AG04450 (cell line): ENCODE measurements around the gene PREX1. TPM values are rescaled to one million over a fixed set of nuclear protein-coding genes. Genes with fewer than 3 reads are reported as not detected.

Experiments used
- CTCF ChIA-PET: fragments of 300-600, 350-600 bp; formaldehyde crosslinking; extraction: SDS; loops from one replicate; lab custom pipeline; 2022; ENCODE audit warnings: antibody characterized with exemption, inconsistent platforms; lab: Charles Lee
- POLR2A ChIA-PET: fragments of 350-600 bp; formaldehyde crosslinking; extraction: SDS; loops from one replicate; lab custom pipeline; 2021; ENCODE audit warnings: antibody characterized with exemption, inconsistent platforms; lab: Yijun Ruan, JAX
- DNase-seq: peaks from one replicate; pipeline ENCODE4 v3.0.0-alpha.2; 2011; ENCODE audit warnings: low read depth, low spot score
- H3K27ac ChIP-seq: one replicate; pipeline ENCODE4 v1.5.1; 2012; ENCODE audit warnings: low read depth, low read length, control low read depth
- H3K27me3 ChIP-seq: one replicate; pipeline ENCODE4 v1.6.0; 2012; ENCODE audit warnings: low read length; ENCODE audit not compliant: control insufficient read depth, insufficient read depth
- H3K4me3 ChIP-seq: 2 replicates; pipeline ENCODE4 v1.5.1; 2011; ENCODE audit warnings: mild to moderate bottlenecking, low read depth, low read length, control low read depth
- H3K9me3 ChIP-seq: 2 replicates; pipeline ENCODE4 v1.5.1; 2012; ENCODE audit warnings: low read length; ENCODE audit not compliant: control insufficient read depth, insufficient read depth
- polyA plus RNA-seq: library from polyadenylated mRNA; depleted of rRNA; stranded (reverse); fragments of >200 nt; gene quantifications from 2 replicates; pipeline ENCODE4 v1.2.3, GENCODE V29; 2011
- TF ChIP-seq, protein P1 (sequence below): IDR thresholded peaks from 2 replicates; pipeline ENCODE4 v1.5.1; 2011; ENCODE audit warnings: low read depth, low read length, control low read depth, inconsistent platforms

Gene PREX1
- polyA plus RNA-seq, 1 experiment: 0.69 TPM

GRCh38 chr20:48866936-48867335, 39.1 kb upstream of the PREX1 start:
- POLR2A ChIA-PET: no interaction called here
- CTCF ChIA-PET: no interaction called here
- no peak for DNase-seq
- Histone ChIP-seq H3K9me3 (no peaks in the 10 kb centered on the region), H3K4me3 (no peak overlapping the region), H3K27ac (no peak overlapping the region), H3K27me3 (peaks cover 18% of the 10 kb centered on the region)
- TF ChIP-seq, protein P1, sequence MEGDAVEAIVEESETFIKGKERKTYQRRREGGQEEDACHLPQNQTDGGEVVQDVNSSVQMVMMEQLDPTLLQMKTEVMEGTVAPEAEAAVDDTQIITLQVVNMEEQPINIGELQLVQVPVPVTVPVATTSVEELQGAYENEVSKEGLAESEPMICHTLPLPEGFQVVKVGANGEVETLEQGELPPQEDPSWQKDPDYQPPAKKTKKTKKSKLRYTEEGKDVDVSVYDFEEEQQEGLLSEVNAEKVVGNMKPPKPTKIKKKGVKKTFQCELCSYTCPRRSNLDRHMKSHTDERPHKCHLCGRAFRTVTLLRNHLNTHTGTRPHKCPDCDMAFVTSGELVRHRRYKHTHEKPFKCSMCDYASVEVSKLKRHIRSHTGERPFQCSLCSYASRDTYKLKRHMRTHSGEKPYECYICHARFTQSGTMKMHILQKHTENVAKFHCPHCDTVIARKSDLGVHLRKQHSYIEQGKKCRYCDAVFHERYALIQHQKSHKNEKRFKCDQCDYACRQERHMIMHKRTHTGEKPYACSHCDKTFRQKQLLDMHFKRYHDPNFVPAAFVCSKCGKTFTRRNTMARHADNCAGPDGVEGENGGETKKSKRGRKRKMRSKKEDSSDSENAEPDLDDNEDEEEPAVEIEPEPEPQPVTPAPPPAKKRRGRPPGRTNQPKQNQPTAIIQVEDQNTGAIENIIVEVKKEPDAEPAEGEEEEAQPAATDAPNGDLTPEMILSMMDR: no peak

- ChIA-PET POLR2A (no interaction called here), CTCF (interaction anchor here (0.5 kb wide), 2 partner anchors 40 to 192 kb away, joined by 3 read pairs; no protein-coding TSS in a partner anchor)
- TF ChIP-seq, protein P1: no peak
- Histone ChIP-seq H3K9me3 (no peaks in the 10 kb centered on the region), H3K4me3 (no peak overlapping the region), H3K27me3 (peaks cover 26% of the 10 kb centered on the region), H3K27ac (no peak overlapping the region)
- no peak for DNase-seq
Measured at GRCh38 chr20:48864738-48865318, 37.0 kb upstream of the PREX1 start.

DNA sequence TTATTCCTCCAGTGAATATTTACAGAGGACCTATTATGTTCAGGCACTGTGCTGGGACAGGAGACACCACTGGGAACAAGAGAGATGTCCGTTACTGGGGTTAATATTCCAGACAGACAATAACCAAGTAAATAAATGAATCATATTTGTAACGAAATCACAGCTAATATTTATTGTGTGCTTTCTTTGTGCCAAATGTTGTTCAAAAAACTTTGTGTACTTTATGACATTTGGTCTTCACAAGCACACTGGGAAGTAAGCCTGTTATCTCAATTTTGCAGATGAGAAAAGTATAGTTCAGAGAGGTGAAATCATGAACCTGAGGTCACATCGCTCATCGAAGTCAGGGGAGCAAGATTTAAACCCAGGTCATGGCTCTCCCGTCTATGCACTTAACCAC, 36.5 kb upstream of the PREX1 start:
- no peak overlapping the region for H3K4me3 ChIP-seq
- TF ChIP-seq, protein P1: no peak
- ChIA-PET POLR2A (no interaction called here), CTCF (no interaction called here)
- peaks cover 26% of the 10 kb centered on the region for H3K27me3 ChIP-seq
- H3K9me3 ChIP-seq: no peaks in the 10 kb centered on the region
- DNase-seq: no peak
- no peak overlapping the region for H3K27ac ChIP-seq

GRCh38 chr20:48862279-48862678, 34.5 kb upstream of the PREX1 start:
- TF ChIP-seq, protein P1: no peak
- no peak for DNase-seq
- ChIA-PET CTCF (no interaction called here), POLR2A (no interaction called here)
- Histone ChIP-seq H3K27me3 (peaks cover 26% of the 10 kb centered on the region), H3K4me3 (no peak overlapping the region), H3K9me3 (no peaks in the 10 kb centered on the region), H3K27ac (peak overlapping the region; percentile 11)

GRCh38 chr20:48861444-48861843, 33.6 kb upstream of the PREX1 start:
- DNase-seq: no peak
- no peak overlapping the region for H3K4me3 ChIP-seq
- TF ChIP-seq, protein P1: no peak
- H3K9me3 ChIP-seq: no peaks in the 10 kb centered on the region
- ChIA-PET POLR2A (no interaction called here), CTCF (no interaction called here)
- H3K27ac ChIP-seq: no peak overlapping the region
- peaks cover 24% of the 10 kb centered on the region for H3K27me3 ChIP-seq
